Endothelial cell of umbilical vein (primary cell): ENCODE results near the gene ZNF892. TPM values are rescaled to one million over a fixed set of nuclear protein-coding genes. Genes with fewer than 3 reads are reported as not detected.

Source experiments
- BruUV-seq: library from RNA; stranded (reverse); fragments of 400-500 nt; replicated peaks from 2 replicates; lab custom pipeline; 2021; lab: Mats Ljungman, UMichigan
- CTCF ChIA-PET: fragments of 300-600, 350-600 bp; sonication (Branson Sonifier 250); formaldehyde crosslinking; loops from one replicate; lab custom pipeline; 2021; ENCODE audit warnings: antibody characterized with exemption, inconsistent platforms; lab: Charles Lee
- POLR2A ChIA-PET: fragments of 300-600, 350-600 bp; sonication (Branson Sonifier 250); formaldehyde crosslinking; loops from one replicate; lab custom pipeline; 2021; ENCODE audit warnings: antibody characterized with exemption, inconsistent platforms; lab: Charles Lee
- DNase-seq: peaks from one replicate; pipeline ENCODE4 v3.0.0-alpha.2; 2011; ENCODE audit warnings: low read depth, low spot score
- FAIRE-seq: peaks from 2 replicates; lab custom pipeline; 2011; peaks lifted over from hg19 to GRCh38; lab: Jason Lieb, UNC
- H2AFZ ChIP-seq: 2 replicates; pipeline ENCODE4 v1.6.0; 2012; ENCODE audit warnings: low read depth, low read length, control low read depth, inconsistent platforms
- H3K27ac ChIP-seq: 2 replicates; pipeline ENCODE4 v1.5.1; 2011; ENCODE audit warnings: low read depth, mild to moderate bottlenecking, control low read depth, low read length, moderate library complexity; ENCODE audit not compliant: insufficient read depth
- H3K27me3 ChIP-seq, 2 experiments: 2 replicates each; pipeline versions ENCODE4 v1.6.0 to v1.6.1; 2011; ENCODE audit warnings: low read length in 2 of 2, mixed read lengths in 1 of 2; ENCODE audit not compliant: control insufficient read depth in 2 of 2, insufficient read depth in 2 of 2
- H3K36me3 ChIP-seq, 2 experiments: 2 replicates in 1 of 2; 3 replicates in 1 of 2; pipeline ENCODE4 v1.5.1; 2011; ENCODE audit warnings: low read length in 2 of 2, mild to moderate bottlenecking in 1 of 2, moderate library complexity in 1 of 2; ENCODE audit not compliant: control insufficient read depth in 2 of 2, insufficient read depth in 2 of 2; ENCODE audit errors: extremely low read depth in 1 of 2
- H3K4me1 ChIP-seq: 3 replicates; pipeline ENCODE4 v1.5.1; 2011; ENCODE audit warnings: mild to moderate bottlenecking, low read length; ENCODE audit not compliant: control insufficient read depth, insufficient read depth; ENCODE audit errors: extremely low read depth
- H3K4me2 ChIP-seq: 2 replicates; pipeline ENCODE4 v1.6.1; 2011; ENCODE audit warnings: low read length, control low read depth, mixed read lengths; ENCODE audit not compliant: insufficient read depth
- H3K4me3 ChIP-seq, 3 experiments: fragments of 200-600 bp in 1 of 3; sonication (generic), shearing (Covaris generic) in 1 of 3; replicated peaks in 1 of 3; 2 replicates each; pipeline ENCODE4 v1.5.1; 2011 to 2016; ENCODE audit warnings: control low read depth in 3 of 3, low read length in 3 of 3, mild to moderate bottlenecking in 2 of 3, inconsistent platforms in 1 of 3, low read depth in 1 of 3, moderate library complexity in 1 of 3; ENCODE audit not compliant: insufficient read depth in 1 of 3
- H3K79me2 ChIP-seq: 2 replicates; pipeline ENCODE4 v1.6.0; 2012; ENCODE audit warnings: low read length, inconsistent platforms; ENCODE audit not compliant: control insufficient read depth, insufficient read depth
- H3K9ac ChIP-seq: replicated peaks from 2 replicates; pipeline ENCODE3; 2011; ENCODE audit warnings: low read length, control low read depth; ENCODE audit not compliant: insufficient read depth; ENCODE audit errors: extremely low read depth
- H3K9me1 ChIP-seq: replicated peaks from 3 replicates; pipeline ENCODE4 v1.6.0; 2011; ENCODE audit warnings: mild to moderate bottlenecking, low read length; ENCODE audit not compliant: control insufficient read depth, insufficient read depth; ENCODE audit errors: extremely low read depth
- H3K9me3 ChIP-seq: replicated peaks from 2 replicates; pipeline ENCODE4 v1.5.1; 2012; ENCODE audit warnings: low read length, inconsistent platforms; ENCODE audit not compliant: control insufficient read depth, insufficient read depth
- H4K20me1 ChIP-seq: replicated peaks from 2 replicates; pipeline ENCODE3; 2011; ENCODE audit warnings: mild to moderate bottlenecking, low read length; ENCODE audit not compliant: control insufficient read depth, insufficient read depth; ENCODE audit errors: extremely low read depth
- CTCF ChIP-seq, 2 donors: IDR thresholded peaks; 1 replicate in 1 of 2; 2 replicates in 1 of 2; pipeline ENCODE4 v1.5.1; 2011; ENCODE audit warnings: low read length in 2 of 2, mild to moderate bottlenecking in 2 of 2, moderate library complexity in 2 of 2, control low read depth in 1 of 2, inconsistent platforms in 1 of 2, low read depth in 1 of 2; ENCODE audit not compliant: insufficient read depth in 1 of 2; ENCODE audit errors: extremely low read depth in 1 of 2
- EZH2 ChIP-seq: IDR thresholded peaks from 2 replicates; pipeline ENCODE4 v1.6.1; 2012; ENCODE audit warnings: borderline replicate concordance, low read depth, mild to moderate bottlenecking, moderate library complexity, low read length, inconsistent platforms; ENCODE audit not compliant: severe bottlenecking
- FOS ChIP-seq: IDR thresholded peaks from 2 replicates; pipeline ENCODE4 v1.6.1; 2011; ENCODE audit warnings: mild to moderate bottlenecking, low read length, moderate library complexity, borderline replicate concordance; ENCODE audit not compliant: insufficient read depth
- GATA2 ChIP-seq: IDR thresholded peaks from 2 replicates; pipeline ENCODE4 v1.7.0; 2011; ENCODE audit warnings: low read depth, mild to moderate bottlenecking, moderate library complexity, mixed read lengths, low read length; ENCODE audit not compliant: insufficient read length, insufficient read depth
- JUN ChIP-seq: IDR thresholded peaks from 2 replicates; pipeline ENCODE4 v1.6.1; 2011; ENCODE audit warnings: borderline replicate concordance, low read depth; ENCODE audit not compliant: insufficient read length, insufficient read depth
- MYC ChIP-seq: IDR thresholded peaks from one replicate; pipeline ENCODE4 v1.6.1; 2011; ENCODE audit warnings: mild to moderate bottlenecking, low read depth, low read length
- POLR2A ChIP-seq: IDR thresholded peaks from 2 replicates; pipeline ENCODE4 v1.6.1; 2012; ENCODE audit warnings: low read depth, mild to moderate bottlenecking, control low read depth, low read length
- POLR2AphosphoS5 ChIP-seq: IDR thresholded peaks from 2 replicates; pipeline ENCODE4 v1.6.1; 2012; ENCODE audit warnings: low read depth, mild to moderate bottlenecking, control low read depth, low read length, moderate library complexity; ENCODE audit not compliant: insufficient read depth
- dilution Hi-C: fragments of 300-500 bp; cut with MboI; formaldehyde crosslinking; loops from one replicate; pipeline ENCODE4 v1.15.0; 2019; ENCODE audit warnings: low sequenced_read_pairs; ENCODE audit not compliant: extremely low pct_ligation_motif_present
- intact Hi-C: fragments of 100-400 bp; cut with micrococcal nuclease; formaldehyde crosslinking; loops from one replicate; pipeline ENCODE4 v1.10.0; 2022
- polyA plus RNA-seq, 4 experiments: library from polyadenylated mRNA; depleted of rRNA in 3 of 4; stranded (reverse) in 3 of 4; unstranded in 1 of 4; fragments of >200 nt; gene quantifications; 2 replicates each; pipeline versions ENCODE4 v1.2.1 to v1.2.3, GENCODE V29; 2011 to 2012; ENCODE audit warnings: missing spikeins in 1 of 4
- total RNA-seq: library from RNA; stranded (reverse); gene quantifications from 2 replicates; pipeline ENCODE4 v1.2.3, GENCODE V29; 2021
- TF ChIP-seq, protein P1 (sequence below): IDR thresholded peaks from 2 replicates; pipeline ENCODE4 v1.6.1; 2011; ENCODE audit not compliant: insufficient read depth, insufficient read length

The ZNF892 gene
- total and polyA plus RNA-seq, 2 donors (not counting 3 experiments of a cell fraction or from before 2014, with no cell fraction given) = 0.65 to 3.7 TPM

- Histone ChIP-seq H3K9me1 (no peaks in the 10 kb centered on the region), H3K4me2 (no peak overlapping the region), H3K36me3 (peaks cover 2 to 13% of the 10 kb centered on the region in 2 experiments), H2AFZ (no peak overlapping the region), H3K4me3 (no peak overlapping the region), H3K9ac (no peak overlapping the region), H3K9me3 (peaks cover 2% of the 10 kb centered on the region), H3K27me3 (no peaks in the 10 kb centered on the region), H4K20me1 (no peaks in the 10 kb centered on the region), H3K27ac (no peak overlapping the region), H3K4me1 (no peaks in the 10 kb centered on the region), H3K79me2 (no peaks in the 10 kb centered on the region)
- POLR2A ChIA-PET = no interaction called here
- CTCF ChIA-PET = no interaction called here
- no peak for DNase-seq
- no peak for FAIRE-seq
- no TSS peak for BruUV-seq
- dilution Hi-C loops (no loop called here), intact Hi-C loops (no loop called here)
- no peak for TF ChIP-seq FOS
- no peak for TF ChIP-seq POLR2A
- no peak for TF ChIP-seq POLR2AphosphoS5
- TF ChIP-seq, protein P1, sequence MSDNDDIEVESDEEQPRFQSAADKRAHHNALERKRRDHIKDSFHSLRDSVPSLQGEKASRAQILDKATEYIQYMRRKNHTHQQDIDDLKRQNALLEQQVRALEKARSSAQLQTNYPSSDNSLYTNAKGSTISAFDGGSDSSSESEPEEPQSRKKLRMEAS = no peak
- no peak for TF ChIP-seq EZH2
- TF ChIP-seq MYC = no peak
- no peak for TF ChIP-seq CTCF (IDR thresholded peaks at IDR 0.05; ENCODE audit: extremely low read depth in 1 of 2, insufficient read depth in 1 of 2, low read depth in 1 of 2, low read length in 2 of 2)
- TF ChIP-seq JUN = no peak
- no peak for TF ChIP-seq GATA2
Observed at GRCh38 chr2:95181774-95182173, 25.5 kb upstream of the ZNF892 start.
